ENCODE measurements around the gene RCAN3.

- TF ChIP-seq CTCF (IDR thresholded peaks at IDR 0.05) (no peak), EP300 (IDR thresholded peaks at IDR 0.05) (no peak)
These were observed 32.4 kb downstream of the RCAN3 start for GRCh38 chr1:24535021-24535424.

Measured in esophagus muscularis mucosa (tissue), 3 donors.